Fibroblast of lung (primary cell): Measurements from ENCODE around the gene PMEPA1. TPM values are rescaled to one million over a fixed set of nuclear protein-coding genes. Genes with fewer than 3 reads are reported as not detected.

ENCODE experiments used
- DNase-seq, 2 donors: peaks; one replicate each; pipeline versions ENCODE4 v3.0.0 to v3.0.0-alpha.2; 2010; ENCODE audit warnings: low read depth in 2 of 2
- H2AFZ ChIP-seq: 2 replicates; pipeline ENCODE4 v1.5.1; 2012; ENCODE audit warnings: low read length, control low read depth, inconsistent platforms
- H3K27ac ChIP-seq: 2 replicates; pipeline ENCODE4 v1.5.1; 2011; ENCODE audit warnings: low read length, control low read depth; ENCODE audit not compliant: insufficient read depth
- H3K27me3 ChIP-seq: 2 replicates; pipeline ENCODE4 v1.5.1; 2011; ENCODE audit warnings: mild to moderate bottlenecking, low read length; ENCODE audit not compliant: control insufficient read depth, insufficient read depth
- H3K36me3 ChIP-seq: 2 replicates; pipeline ENCODE4 v1.5.1; 2011; ENCODE audit warnings: low read length; ENCODE audit not compliant: control insufficient read depth, insufficient read depth
- H3K4me1 ChIP-seq: 2 replicates; pipeline ENCODE4 v1.5.1; 2011; ENCODE audit warnings: low read length; ENCODE audit not compliant: control insufficient read depth, insufficient read depth; ENCODE audit errors: extremely low read depth
- H3K4me2 ChIP-seq: 2 replicates; pipeline ENCODE4 v1.5.1; 2011; ENCODE audit warnings: low read length, control low read depth; ENCODE audit not compliant: insufficient read depth; ENCODE audit errors: extremely low read depth
- H3K4me3 ChIP-seq, 4 experiments: fragments of 200-600 bp in 1 of 4; sonication (generic) in 1 of 4; replicated peaks in 1 of 4; 2 replicates each; pipeline ENCODE4 v1.5.1; 2011 to 2016; ENCODE audit warnings: low read length in 4 of 4, low read depth in 3 of 4, mild to moderate bottlenecking in 3 of 4, control low read depth in 2 of 4, inconsistent platforms in 1 of 4, mixed read lengths in 1 of 4; ENCODE audit not compliant: insufficient read depth in 1 of 4; ENCODE audit errors: control extremely low read depth in 1 of 4
- H3K79me2 ChIP-seq: 2 replicates; pipeline ENCODE4 v1.5.1; 2012; ENCODE audit warnings: mild to moderate bottlenecking, low read length, inconsistent platforms; ENCODE audit not compliant: control insufficient read depth, insufficient read depth
- H3K9ac ChIP-seq: 2 replicates; pipeline ENCODE4 v1.5.1; 2011; ENCODE audit warnings: mild to moderate bottlenecking, low read length, control low read depth; ENCODE audit not compliant: insufficient read depth
- H3K9me3 ChIP-seq: 2 replicates; pipeline ENCODE4 v1.5.1; 2012; ENCODE audit warnings: low read depth, low read length; ENCODE audit not compliant: control insufficient read depth, insufficient read depth
- H4K20me1 ChIP-seq: 2 replicates; pipeline ENCODE4 v1.5.1; 2011; ENCODE audit warnings: low read length; ENCODE audit not compliant: control insufficient read depth, insufficient read depth; ENCODE audit errors: extremely low read depth
- CTCF ChIP-seq, 2 donors: IDR thresholded peaks in 1 of 2; conservative IDR thresholded peaks in 1 of 2; 1 replicate in 1 of 2; 2 replicates in 1 of 2; pipeline ENCODE4 v1.5.1; 2011 to 2012; ENCODE audit warnings: low read length in 2 of 2, control low read depth in 1 of 2, inconsistent platforms in 1 of 2, low read depth in 1 of 2, mild to moderate bottlenecking in 1 of 2
- EZH2 ChIP-seq: IDR thresholded peaks from 2 replicates; pipeline ENCODE4 v1.5.1; 2012; ENCODE audit warnings: low read length, control low read depth, mild to moderate bottlenecking; ENCODE audit errors: missing control alignments
- polyA minus RNA-seq: library from RNA; depleted of rRNA, polyadenylated mRNA; stranded (reverse); fragments of >200 nt; gene quantifications from 2 replicates; pipeline ENCODE4 v1.2.3, GENCODE V29; 2011; ENCODE audit warnings: low replicate concordance
- polyA plus RNA-seq, 2 donors: library from polyadenylated mRNA; depleted of rRNA in 1 of 2; stranded (reverse) in 1 of 2; unstranded in 1 of 2; fragments of >200 nt; gene quantifications; 2 replicates each; pipeline ENCODE4 v1.2.1, GENCODE V29; 2011 to 2012; ENCODE audit warnings: missing spikeins in 1 of 2
- total RNA-seq: library from RNA; depleted of rRNA; stranded (reverse); fragments of >200 nt; gene quantifications from 2 replicates; pipeline ENCODE4 v1.2.1, GENCODE V29; 2014

Gene PMEPA1
- 0.33 and 1.0 TPM in 2 replicates for total RNA-seq
- polyA plus RNA-seq, result 0.19 and 1.0 TPM in 2 replicates
- 0.51 and 2.4 TPM in 2 replicates for polyA plus RNA-seq (2012)
- 0.27 and 1.8 TPM in 2 replicates for polyA minus RNA-seq

DNA sequence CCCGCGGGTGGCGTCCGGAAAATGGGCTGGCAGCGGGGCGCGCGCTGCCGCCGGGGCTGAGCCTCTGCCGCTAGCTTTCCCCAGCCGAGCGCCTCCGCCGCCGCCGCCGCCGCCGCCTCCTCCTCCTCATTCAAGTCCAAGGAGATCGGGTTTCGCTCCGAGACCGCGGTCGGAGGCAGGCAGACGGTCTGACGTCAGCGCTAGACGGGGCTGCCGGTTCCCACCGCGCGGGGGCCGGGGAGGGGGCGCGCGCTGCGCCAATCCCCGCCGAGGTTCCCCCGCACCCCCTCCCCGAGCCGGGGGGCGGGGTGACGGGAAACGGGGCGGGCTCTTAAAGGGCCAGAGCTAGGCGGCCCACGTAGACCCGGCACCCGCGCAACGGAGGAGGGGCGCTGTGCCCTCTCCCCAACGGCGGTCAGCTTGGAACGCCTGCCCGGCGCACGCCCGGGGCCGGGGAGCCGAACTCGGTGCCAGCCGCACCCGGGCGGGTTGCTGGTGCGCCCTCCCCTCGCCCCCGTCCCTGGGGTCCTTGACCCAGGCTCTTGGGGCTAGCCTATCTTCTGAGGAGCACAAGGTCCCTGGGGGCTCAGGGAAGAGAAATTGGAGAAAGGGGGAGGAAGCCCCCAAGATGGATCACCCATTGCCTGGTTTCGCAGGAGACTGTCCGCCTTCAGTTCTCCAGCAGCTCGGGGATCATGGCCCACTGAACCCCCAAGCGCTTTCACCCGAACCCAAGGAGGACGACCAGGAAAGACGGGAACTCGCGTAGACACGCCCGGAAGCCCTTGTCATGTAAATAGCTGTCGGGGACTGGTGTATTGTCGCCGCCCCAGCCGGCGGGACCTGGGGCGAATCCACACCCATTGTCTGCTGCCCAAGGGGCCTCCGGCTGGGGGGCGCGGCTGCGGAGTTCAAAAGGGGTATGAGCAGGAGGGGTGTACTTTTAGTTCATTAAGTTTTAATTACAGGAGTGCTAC lies at the start of gene PMEPA1:
TSS of gene PMEPA1 (minus strand) at position 193 of the 977 bp plus-strand sequence. CDS start 433 bp downstream, outside the sequence.
- TF ChIP-seq CTCF (conservative IDR thresholded peaks at IDR 0.05 in 1 of 2, IDR thresholded peaks at IDR 0.05 in 1 of 2; ENCODE audit: low read depth in 1 of 2, low read length in 2 of 2), result no peak
- TF ChIP-seq EZH2, result peak; percentile 78
- no peaks in the 10 kb centered on the region for H3K79me2 ChIP-seq
- peak within 1 kb of the TSS; percentile 31 for H3K9ac ChIP-seq
- peak within 1 kb of the TSS; percentile 28 to 75 (median 54) for H3K4me3 ChIP-seq
- peak; percentile 93 to 96 for DNase-seq
- no peaks in the 10 kb centered on the region for H3K36me3 ChIP-seq
- H3K27me3 ChIP-seq, result peaks cover 28% of the 10 kb centered on the region
- no peaks in the 10 kb centered on the region for H4K20me1 ChIP-seq
- no peaks in the 10 kb centered on the region for H3K9me3 ChIP-seq
- peak within 1 kb of the TSS; percentile 62 for H3K4me2 ChIP-seq
- no peaks in the 10 kb centered on the region for H3K4me1 ChIP-seq
- H3K27ac ChIP-seq, result no peak within 1 kb of the TSS
- H2AFZ ChIP-seq, result peak within 1 kb of the TSS; percentile 1

- no peak for DNase-seq
- no peak overlapping the region for H3K4me2 ChIP-seq
- no peak overlapping the region for H3K27ac ChIP-seq
- no peaks in the 10 kb centered on the region for H3K27me3 ChIP-seq
- H4K20me1 ChIP-seq, result no peaks in the 10 kb centered on the region
- H2AFZ ChIP-seq, result no peak overlapping the region
- TF ChIP-seq EZH2 (no peak), CTCF (conservative IDR thresholded peaks at IDR 0.05 in 1 of 2, IDR thresholded peaks at IDR 0.05 in 1 of 2; ENCODE audit: low read depth in 1 of 2, low read length in 2 of 2) (no peak)
- H3K9ac ChIP-seq, result no peak overlapping the region
- no peaks in the 10 kb centered on the region for H3K4me1 ChIP-seq
- no peaks in the 10 kb centered on the region for H3K79me2 ChIP-seq
- H3K36me3 ChIP-seq, result no peaks in the 10 kb centered on the region
- H3K9me3 ChIP-seq, result no peaks in the 10 kb centered on the region
- H3K4me3 ChIP-seq, result no peak overlapping the region
Observed at GRCh38 chr20:57757767-57758166, 48.0 kb upstream of the PMEPA1 start.

GRCh38 chr20:57756921-57757320 lies 47.1 kb upstream of the PMEPA1 start:
- no peaks in the 10 kb centered on the region for H3K27me3 ChIP-seq
- TF ChIP-seq EZH2 (no peak), CTCF (conservative IDR thresholded peaks at IDR 0.05 in 1 of 2, IDR thresholded peaks at IDR 0.05 in 1 of 2; ENCODE audit: low read depth in 1 of 2, low read length in 2 of 2) (no peak)

More at GRCh38 chr20:57756921-57757320, 47.1 kb upstream of the PMEPA1 start:
- Histone ChIP-seq H3K4me1 (no peaks in the 10 kb centered on the region), H4K20me1 (no peaks in the 10 kb centered on the region), H3K4me3 (no peak overlapping the region), H3K27ac (no peak overlapping the region), H3K79me2 (no peaks in the 10 kb centered on the region), H3K9me3 (no peaks in the 10 kb centered on the region), H3K9ac (no peak overlapping the region), H3K4me2 (no peak overlapping the region), H3K36me3 (no peaks in the 10 kb centered on the region), H2AFZ (no peak overlapping the region)
- DNase-seq, result no peak
